PC-9 (cell line): ENCODE results near the gene VAT1. TPM values are rescaled to one million over a fixed set of nuclear protein-coding genes. Genes with fewer than 3 reads are reported as not detected.
A peak's percentile ranks its signal among the peaks of the same experiment; 100 is the strongest.

Source experiments
- Bru-seq: library from RNA; stranded (reverse); fragments of 400-500 nt; gene quantifications from one replicate; lab custom pipeline; 2021; lab: Mats Ljungman, UMichigan
- BruChase-seq, 2 experiments: library from RNA; stranded (reverse); fragments of 400-500 nt; gene quantifications; one replicate each; lab custom pipeline; 2021; lab: Mats Ljungman, UMichigan
- BruUV-seq: library from RNA; stranded (reverse); fragments of 400-500 nt; replicated peaks from 2 replicates; lab custom pipeline; 2021; lab: Mats Ljungman, UMichigan
- CTCF ChIA-PET: fragments of 300-600 bp; sonication (Branson Sonifier 250); formaldehyde crosslinking; loops from one replicate; lab custom pipeline; 2022; ENCODE audit warnings: antibody characterized with exemption; lab: Charles Lee
- POLR2A ChIA-PET: fragments of 300-600 bp; sonication (Branson Sonifier 250); formaldehyde crosslinking; loops from one replicate; lab custom pipeline; 2022; ENCODE audit warnings: antibody characterized with exemption; ENCODE audit not compliant: unreplicated experiment; lab: Charles Lee
- DNase-seq, 2 experiments: peaks; one replicate each; pipeline versions ENCODE4 v3.0.0 to v3.0.0-alpha.2; 2015 to 2022; ENCODE audit warnings: mixed read lengths in 1 of 2
- H2AFZ ChIP-seq: fragments of 200-600 bp; sonication (generic); 2 replicates; pipeline ENCODE4 v1.8.1; 2017; ENCODE audit warnings: antibody characterized with exemption
- H3F3A ChIP-seq: fragments of 200-600 bp; sonication (generic); 2 replicates; pipeline ENCODE4 v1.8.1; 2017; ENCODE audit warnings: antibody characterized with exemption, mild to moderate bottlenecking, low read depth; ENCODE audit not compliant: insufficient read depth
- H3K27ac ChIP-seq: fragments of 200-600 bp; sonication (generic); 2 replicates; pipeline ENCODE4 v1.6.1; 2016; ENCODE audit warnings: mixed run types
- H3K27me3 ChIP-seq: fragments of 200-600 bp; sonication (generic); 2 replicates; pipeline ENCODE4 v1.6.1; 2016; ENCODE audit warnings: low read depth, mixed run types; ENCODE audit not compliant: insufficient read depth
- H3K36me3 ChIP-seq: fragments of 200-600 bp; sonication (generic); 2 replicates; pipeline ENCODE4 v1.6.1; 2016; ENCODE audit warnings: low read depth, mixed run types
- H3K4me1 ChIP-seq: fragments of 200-600 bp; sonication (generic); replicated peaks from 2 replicates; pipeline ENCODE4 v1.6.1; 2016; ENCODE audit warnings: mixed run types; ENCODE audit not compliant: insufficient read depth
- H3K4me2 ChIP-seq: fragments of 200-600 bp; sonication (generic); 2 replicates; pipeline ENCODE4 v1.6.1; 2017; ENCODE audit warnings: mixed run types
- H3K4me3 ChIP-seq: fragments of 200-600 bp; sonication (generic); 2 replicates; pipeline ENCODE4 v1.6.1; 2016; ENCODE audit warnings: mixed run types
- H3K79me2 ChIP-seq: fragments of 200-600 bp; sonication (generic); 2 replicates; pipeline ENCODE4 v1.6.1; 2017; ENCODE audit warnings: low read depth, mixed run types
- H3K9me2 ChIP-seq: fragments of 200-600 bp; sonication (generic); 2 replicates; pipeline ENCODE4 v1.8.1; 2017; ENCODE audit warnings: mild to moderate bottlenecking; ENCODE audit not compliant: insufficient read depth
- H3K9me3 ChIP-seq: fragments of 200-600 bp; sonication (generic); 2 replicates; pipeline ENCODE4 v1.8.1; 2016; ENCODE audit warnings: low read depth; ENCODE audit not compliant: insufficient read depth
- H4K20me1 ChIP-seq: fragments of 200-600 bp; sonication (generic); 2 replicates; pipeline ENCODE4 v1.8.1; 2017; ENCODE audit not compliant: insufficient read depth
- CTCF ChIP-seq: fragments of 200-600 bp; sonication (generic); conservative IDR thresholded peaks from 2 replicates; pipeline ENCODE4 v1.6.1; 2017; ENCODE audit warnings: mixed run types, antibody characterized with exemption, mild to moderate bottlenecking, moderate library complexity
- EZH2 ChIP-seq: fragments of 200-600 bp; sonication (generic); IDR thresholded peaks from 2 replicates; pipeline ENCODE4 v1.8.0; 2017; ENCODE audit warnings: antibody characterized with exemption, low read depth
- intact Hi-C: fragments of 100-400 bp; cut with micrococcal nuclease; formaldehyde crosslinking; loops from one replicate; pipeline ENCODE4 v1.10.0; 2022; ENCODE audit not compliant: unreplicated experiment
- long read RNA-seq: library from polyadenylated mRNA; stranded (forward); transcript quantifications from one replicate; pipeline ENCODE4 v2.0.0, GENCODE V29; 2022
- total RNA-seq: library from RNA; stranded (reverse); gene quantifications from 2 replicates; pipeline ENCODE4 v1.2.3, GENCODE V29; 2021

VAT1 gene
- total RNA-seq = 212 and 220 TPM in 2 replicates
- percentile 70 among the genes with signal in this experiment for Bru-seq, nascent RNA
- BruChase-seq, experiment 1, labeled RNA remaining after a 2-hour chase = percentile 85 among the genes with signal in this experiment
- BruChase-seq, experiment 2, labeled RNA remaining after a 6-hour chase = percentile 96 among the genes with signal in this experiment
- long read RNA-seq, transcript VAT1-201 (6 exons, 2,734 nt) = major isoform, 237 of 314 reads
- long read RNA-seq, partial matches to known transcripts = 5 of 314 reads
- long read RNA-seq, other reads (novel, unspliced or antisense) = 72 of 314 reads

GRCh38 chr17:43021741-43022512 is at the start of gene VAT1:
Gene VAT1 (minus strand): TSS chr17:43022385. CDS start chr17:43022322, 63 bp downstream.
- peaks cover 2% of the 10 kb centered on the region; the same call in 1 of the 2 replicates for H4K20me1 ChIP-seq
- ChIA-PET POLR2A (interaction anchor here (0.5 to 0.9 kb wide), 4 partner anchors 20 to 294 kb away, joined by 3 to 8 read pairs (median 5); no protein-coding TSS in a partner anchor), CTCF (interaction anchor here (0.7 kb wide), 1 partner anchor 61 kb away, joined by 14 read pairs; no protein-coding TSS in a partner anchor)
- intact Hi-C loops = loop anchor here (1.0 to 5.0 kb wide), 3 partner anchors 103 to 340 kb away; partner anchors contain the start of genes BRCA1 and NBR1
- peak within 1 kb of the TSS; percentile 95 for H3K4me3 ChIP-seq
- BruUV-seq = no TSS peak
- peaks cover 21% of the 10 kb centered on the region for H3K4me1 ChIP-seq
- H3K27me3 ChIP-seq = no peaks in the 10 kb centered on the region
- H3K4me2 ChIP-seq = peak within 1 kb of the TSS; percentile 97
- peaks cover 10% of the 10 kb centered on the region for H3K36me3 ChIP-seq
- TF ChIP-seq CTCF (no peak), EZH2 (no peak)
- peak within 1 kb of the TSS; percentile 82 for H3K27ac ChIP-seq
- no peaks in the 10 kb centered on the region for H3K9me2 ChIP-seq
- H3F3A ChIP-seq = peaks cover 36% of the 10 kb centered on the region; the same call in 1 of the 2 replicates
- peak within 1 kb of the TSS; percentile 97 for H2AFZ ChIP-seq
- H3K9me3 ChIP-seq = no peaks in the 10 kb centered on the region
- peak; percentile 48 to 71 for DNase-seq
- H3K79me2 ChIP-seq = peaks cover 21% of the 10 kb centered on the region

- no peak overlapping the region for H3K4me2 ChIP-seq
- H3K9me2 ChIP-seq = no peaks in the 10 kb centered on the region
- H3K4me3 ChIP-seq = no peak overlapping the region
- H3K79me2 ChIP-seq = no peaks in the 10 kb centered on the region
- H4K20me1 ChIP-seq = no peaks in the 10 kb centered on the region
- H2AFZ ChIP-seq = no peak overlapping the region
- H3K4me1 ChIP-seq = no peaks in the 10 kb centered on the region
- TF ChIP-seq CTCF (no peak), EZH2 (no peak)
- ChIA-PET CTCF (no interaction called here), POLR2A (no interaction called here)
- H3F3A ChIP-seq = peaks cover 7% of the 10 kb centered on the region
- no peaks in the 10 kb centered on the region for H3K27me3 ChIP-seq
- no peak for DNase-seq
- H3K9me3 ChIP-seq = no peaks in the 10 kb centered on the region
- intact Hi-C loops = no loop called here
- no peak overlapping the region for H3K27ac ChIP-seq
- BruUV-seq = no TSS peak
- peaks cover 9% of the 10 kb centered on the region; the same call in 1 of the 2 replicates for H3K36me3 ChIP-seq
Measured at GRCh38 chr17:43070872-43071271, 48.7 kb upstream of the VAT1 start.

DNA sequence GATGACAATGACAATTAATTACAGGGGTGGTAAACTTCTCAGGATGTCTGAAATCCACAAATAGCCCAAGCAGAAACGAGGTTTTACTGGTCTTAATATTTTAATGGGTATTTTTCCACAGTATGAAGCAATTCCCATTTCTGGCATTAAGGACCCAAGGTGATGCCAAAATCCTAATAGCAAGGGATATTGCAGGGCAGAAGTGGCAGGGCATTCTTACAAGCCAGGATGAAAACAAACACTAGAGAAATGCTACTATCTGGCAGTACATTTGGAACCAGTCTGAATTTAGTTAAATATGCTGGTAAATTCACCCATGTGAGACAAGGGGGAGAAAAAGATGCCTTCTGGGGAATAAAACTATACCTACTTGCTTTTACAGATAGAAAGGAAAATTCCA is 48.1 kb upstream of the VAT1 start:
- Histone ChIP-seq H2AFZ (no peak overlapping the region), H3K9me3 (no peaks in the 10 kb centered on the region), H3K36me3 (peaks cover 9% of the 10 kb centered on the region; the same call in 1 of the 2 replicates), H3K79me2 (no peaks in the 10 kb centered on the region), H3K27ac (no peak overlapping the region), H3K4me1 (no peaks in the 10 kb centered on the region), H3K4me2 (no peak overlapping the region), H4K20me1 (no peaks in the 10 kb centered on the region), H3K4me3 (no peak overlapping the region), H3K27me3 (no peaks in the 10 kb centered on the region), H3F3A (peaks cover 7% of the 10 kb centered on the region), H3K9me2 (no peaks in the 10 kb centered on the region)
- DNase-seq = no peak
- ChIA-PET POLR2A (no interaction called here), CTCF (no interaction called here)
- TF ChIP-seq CTCF (no peak), EZH2 (no peak)
- no TSS peak for BruUV-seq
- intact Hi-C loops = no loop called here
